Glomerular visceral epithelial cell (primary cell): ENCODE data around the gene TIPIN.
A peak's percentile ranks its signal among the peaks of the same experiment; 100 is the strongest.
"Not testable (repeated sequence)": the region's sequence is repeated elsewhere in the genome, so short reads cannot be mapped to it uniquely, and the experiment has no call there.

ENCODE experiments used
- DNase-seq: peaks from one replicate; pipeline ENCODE4 v3.0.0-alpha.2; 2016; ENCODE audit errors: extremely low spot score

Gene TIPIN, protein sequence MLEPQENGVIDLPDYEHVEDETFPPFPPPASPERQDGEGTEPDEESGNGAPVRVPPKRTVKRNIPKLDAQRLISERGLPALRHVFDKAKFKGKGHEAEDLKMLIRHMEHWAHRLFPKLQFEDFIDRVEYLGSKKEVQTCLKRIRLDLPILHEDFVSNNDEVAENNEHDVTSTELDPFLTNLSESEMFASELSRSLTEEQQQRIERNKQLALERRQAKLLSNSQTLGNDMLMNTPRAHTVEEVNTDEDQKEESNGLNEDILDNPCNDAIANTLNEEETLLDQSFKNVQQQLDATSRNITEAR

DNA sequence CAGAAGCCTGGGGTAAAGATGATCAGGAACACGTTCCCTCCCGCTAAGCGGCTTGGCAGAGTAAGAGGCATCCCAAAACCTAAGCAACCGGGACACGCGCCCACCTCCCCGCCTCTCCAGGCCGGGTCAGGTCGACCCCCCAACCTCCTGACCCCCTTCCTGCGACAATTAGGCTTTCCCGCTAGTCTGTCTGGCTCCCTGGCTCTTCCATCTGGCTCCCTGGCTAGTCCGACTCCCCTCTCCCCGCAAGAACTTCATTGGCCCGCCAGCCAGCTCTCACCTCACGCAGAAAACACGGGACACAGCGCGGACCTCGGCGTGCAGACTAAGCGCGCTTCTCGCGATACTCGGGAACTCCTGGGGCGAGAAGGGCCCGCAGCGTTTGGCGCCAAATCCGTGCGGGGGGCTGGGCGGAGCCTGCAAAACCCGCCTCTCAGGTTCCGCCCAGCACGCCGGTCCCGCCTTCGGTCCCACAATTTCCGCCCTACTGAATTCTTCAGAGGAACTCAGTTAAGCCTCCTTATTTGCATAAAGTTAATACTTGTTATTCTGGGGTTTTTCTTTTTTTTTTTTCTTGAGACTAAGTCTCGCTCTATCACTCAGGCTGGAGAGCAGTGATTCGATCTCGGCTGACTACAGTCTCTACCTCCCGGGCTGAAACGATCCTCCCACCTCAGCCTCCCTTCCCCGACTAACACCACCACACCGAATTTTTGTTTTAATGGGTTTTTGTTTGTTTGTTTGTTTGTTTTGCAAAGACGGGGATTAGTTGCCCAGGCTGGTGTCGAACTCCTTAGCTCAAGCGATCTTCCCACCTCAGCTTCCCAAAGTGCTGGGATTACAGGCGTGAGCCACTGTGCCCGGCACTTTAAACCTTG is at the start of gene TIPIN:
TSS of gene TIPIN (minus strand) at position 327 of the 878 bp plus-strand sequence. CDS start 3,738 bp downstream, outside the sequence.
- peak; percentile 98 for DNase-seq

DNA sequence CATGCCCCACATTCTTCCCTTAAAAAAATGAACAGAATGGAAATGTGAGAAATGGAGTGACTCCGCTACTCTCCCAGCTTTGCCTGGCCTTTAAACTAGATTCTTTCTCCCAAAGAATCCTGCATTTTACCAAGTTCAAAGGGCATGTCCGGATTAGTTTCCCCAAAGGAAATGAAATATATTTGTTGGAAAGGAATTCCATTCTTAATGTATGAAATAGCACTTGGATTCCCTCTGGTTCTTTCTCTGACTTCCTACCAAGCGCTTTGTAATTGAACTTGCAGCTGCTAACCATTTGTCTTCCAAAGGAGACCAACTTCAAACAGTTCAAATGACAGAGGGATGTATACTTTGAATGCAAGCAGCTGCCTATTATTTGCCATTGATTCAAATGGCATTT is 49.1 kb upstream of the TIPIN start:
- no peak for DNase-seq

DNA sequence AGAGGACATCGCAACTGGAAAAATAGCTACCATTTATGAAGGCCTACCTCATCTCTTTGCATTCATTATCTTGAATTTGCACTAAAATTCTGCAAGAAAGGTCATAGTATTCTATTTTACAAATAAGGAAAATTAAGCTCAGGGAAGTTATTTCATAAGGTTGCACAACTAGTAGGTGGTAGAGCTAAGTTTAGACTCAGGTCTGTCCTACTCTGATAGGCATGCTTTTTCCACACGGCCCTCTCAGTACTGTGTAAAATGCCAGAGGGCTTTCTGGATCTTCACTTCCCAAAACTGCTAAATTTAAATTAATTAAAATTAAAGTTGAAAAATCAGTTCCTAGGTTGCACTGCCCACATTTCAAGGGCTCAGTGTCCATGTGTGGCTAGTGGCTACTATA is 48.5 kb upstream of the TIPIN start:
- DNase-seq, result no peak

DNA sequence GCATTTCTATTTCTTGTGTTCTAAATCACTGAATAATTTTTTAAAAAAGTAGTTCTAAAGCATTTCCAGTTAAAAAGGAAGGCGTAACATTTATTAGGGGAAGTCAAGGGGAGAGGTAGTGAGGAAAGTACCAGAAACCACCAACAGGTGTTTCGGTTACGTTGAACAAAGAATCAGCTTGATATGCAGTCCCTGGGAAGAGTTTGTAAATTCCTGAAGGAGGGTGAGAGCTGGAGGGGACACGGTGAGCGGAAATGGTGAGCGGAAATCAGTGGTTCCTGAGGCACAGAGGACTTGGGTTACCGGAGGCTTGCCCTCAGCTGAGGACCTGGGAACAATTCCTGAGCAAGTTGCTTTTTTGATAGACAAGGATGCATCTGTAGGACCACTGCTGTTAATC is 48.0 kb upstream of the TIPIN start:
- no peak for DNase-seq

DNA sequence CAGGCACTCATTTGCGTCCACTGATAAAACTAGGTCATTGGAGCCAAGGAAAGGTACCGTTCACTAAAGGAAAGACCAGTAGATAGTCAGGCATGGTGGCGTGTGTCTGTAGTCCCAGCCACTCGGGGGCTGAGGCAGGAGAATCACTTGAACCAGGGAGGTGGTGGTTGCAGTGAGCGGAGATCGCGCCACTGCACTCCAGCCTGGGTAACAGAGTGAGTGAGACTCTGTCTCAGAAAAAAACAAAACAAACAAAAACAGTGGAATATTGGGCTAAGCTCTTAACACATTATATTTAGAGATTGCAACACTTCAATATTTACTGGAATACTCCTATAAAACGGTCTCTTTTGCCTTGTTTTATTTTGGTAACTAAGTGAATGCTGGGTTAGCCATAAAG is 47.6 kb upstream of the TIPIN start:
- no peak for DNase-seq

DNA sequence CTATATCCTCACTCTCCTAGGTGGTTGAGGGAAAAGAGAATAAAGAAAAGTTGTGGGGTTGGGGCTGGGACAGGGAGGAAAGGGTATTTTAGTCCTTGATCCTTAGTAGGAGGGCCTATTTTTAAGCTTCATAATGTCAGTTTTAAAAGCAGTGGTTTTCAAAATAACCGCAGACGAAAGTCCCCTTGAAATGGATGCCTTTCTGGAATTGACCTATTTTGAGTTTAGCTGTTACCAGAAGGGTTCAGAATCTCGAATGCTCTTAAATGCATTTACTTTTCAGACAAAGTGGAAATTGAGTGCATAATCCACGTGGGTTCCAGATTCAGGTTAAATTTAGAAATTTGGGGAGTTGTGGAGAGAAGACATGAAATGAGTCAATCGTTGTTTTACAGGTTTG is 46.8 kb upstream of the TIPIN start:
- no peak for DNase-seq

DNA sequence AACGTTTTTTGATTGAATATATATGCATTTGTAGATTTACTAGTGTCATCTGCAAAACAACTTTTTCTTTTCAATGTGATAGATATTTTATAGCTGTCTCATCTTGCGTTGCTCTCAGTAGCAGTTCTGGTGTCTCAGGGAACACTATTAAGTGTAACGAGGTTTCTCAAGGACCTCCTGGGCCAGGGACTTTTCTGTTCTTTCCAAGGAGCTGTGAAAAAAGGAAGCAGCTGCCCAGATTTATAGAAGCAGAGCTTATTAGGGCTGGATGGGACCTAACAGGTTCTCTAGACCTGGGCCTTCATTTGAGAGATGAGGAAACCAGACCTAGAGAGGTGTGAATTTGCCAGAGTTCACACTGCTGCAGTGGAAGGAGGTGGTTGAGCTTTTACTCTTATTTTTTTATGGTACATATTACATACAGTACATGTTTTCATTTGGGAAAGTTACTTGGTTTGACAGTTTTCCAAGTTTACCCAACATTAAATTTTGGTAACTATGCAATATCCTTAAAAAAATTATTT is 46.3 kb upstream of the TIPIN start:
- no peak for DNase-seq

DNA sequence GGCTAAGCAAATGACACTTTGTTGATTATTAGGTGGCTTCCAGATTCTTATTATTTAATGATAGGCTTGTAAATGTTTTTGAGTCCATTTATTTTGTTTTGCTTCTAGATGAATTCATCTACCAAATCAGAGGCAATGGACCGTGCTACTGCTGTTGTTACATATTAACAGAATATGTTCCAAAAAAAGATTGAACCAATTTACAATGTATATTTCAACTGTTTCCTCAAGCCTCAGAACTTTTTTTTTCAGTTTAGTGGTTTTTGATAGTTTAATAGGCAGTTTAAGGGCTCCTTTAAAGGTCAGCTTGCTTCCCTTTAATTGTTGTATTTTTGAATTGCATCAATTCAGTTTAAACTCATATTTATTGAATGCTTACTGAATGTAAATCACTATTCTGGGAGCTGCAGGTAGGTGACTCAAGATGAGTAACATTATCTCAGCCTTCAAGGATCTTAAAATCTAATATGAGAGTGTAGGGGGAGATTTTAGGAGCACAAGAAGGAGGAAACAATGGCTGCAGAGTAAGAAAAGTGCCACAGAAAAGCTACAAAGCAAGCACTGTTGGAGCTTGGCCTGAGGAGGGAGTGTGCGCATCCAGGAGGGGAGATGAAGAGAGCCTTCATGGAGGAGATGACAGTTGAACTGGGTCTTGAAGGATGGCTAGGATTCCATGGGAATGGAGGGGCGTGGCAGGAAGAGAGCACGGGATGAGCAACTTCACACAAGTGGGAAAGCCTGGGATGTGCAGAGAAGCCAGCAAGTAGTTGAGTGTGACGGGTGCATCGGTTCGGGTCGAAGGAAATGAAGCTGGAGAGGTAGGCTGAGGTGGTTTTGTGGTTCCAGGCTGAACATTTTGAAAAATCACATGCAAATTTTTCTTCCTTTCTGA is 44.9 kb upstream of the TIPIN start:
- peak; percentile 39 for DNase-seq

DNA sequence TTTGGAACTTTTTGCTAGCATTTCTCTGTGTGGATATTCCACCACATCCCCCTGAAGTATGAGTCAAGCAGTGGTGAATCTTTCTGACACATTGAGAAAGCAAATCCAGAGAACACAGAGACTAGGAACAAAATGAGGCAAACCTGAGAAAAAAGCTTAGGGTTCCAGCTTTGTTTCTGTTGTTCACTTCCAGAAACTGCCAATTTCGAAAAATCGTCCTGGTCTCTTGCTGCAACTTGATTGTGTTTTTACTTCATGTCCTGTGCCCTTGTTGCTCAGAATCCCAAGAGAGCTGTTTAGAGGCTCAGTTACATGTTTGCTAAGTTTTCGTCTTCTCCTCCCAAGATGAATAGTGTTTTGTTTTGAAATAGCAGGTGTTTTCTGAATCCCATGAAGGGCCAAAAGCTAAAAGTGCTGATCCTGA is 43.9 kb upstream of the TIPIN start:
- DNase-seq, result no peak

DNA sequence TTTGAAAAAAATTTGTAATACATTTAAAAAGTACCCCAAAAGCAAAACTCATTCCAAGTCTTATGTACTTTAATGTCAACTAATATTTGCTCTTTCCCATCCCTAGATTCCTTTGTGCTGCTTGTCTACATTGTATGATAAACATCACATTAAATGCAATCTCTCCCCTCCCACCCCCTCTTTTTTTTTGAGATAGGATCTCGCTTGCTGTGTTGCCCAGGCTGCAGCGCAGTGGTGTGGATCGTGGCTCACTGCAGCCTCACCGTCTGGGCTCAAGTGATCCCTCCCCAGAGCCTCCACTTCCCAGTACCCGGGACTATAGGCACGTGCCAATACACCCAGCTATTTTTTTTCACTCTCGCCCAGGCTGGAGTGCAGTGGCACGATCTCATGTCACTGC is 42.8 kb upstream of the TIPIN start:
- no peak for DNase-seq

DNA sequence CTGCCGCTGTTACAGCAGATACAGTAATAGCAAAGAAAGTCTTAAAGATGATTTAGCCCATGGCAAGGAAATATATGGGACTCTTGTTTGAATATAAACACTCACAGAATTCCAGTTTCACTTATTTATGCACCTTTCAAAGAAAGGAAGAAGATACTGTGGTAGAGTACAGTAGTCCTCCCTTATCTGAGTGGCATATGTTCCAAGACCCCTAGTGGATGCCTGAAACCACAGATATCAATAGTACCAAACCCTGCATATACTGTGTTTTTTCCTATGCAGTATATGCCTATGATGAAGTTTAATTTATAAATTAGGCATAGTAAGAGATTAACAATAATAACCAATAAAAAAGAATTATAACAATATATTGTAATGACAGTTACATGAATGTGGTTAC is 38.4 kb upstream of the TIPIN start:
- no peak for DNase-seq

DNA sequence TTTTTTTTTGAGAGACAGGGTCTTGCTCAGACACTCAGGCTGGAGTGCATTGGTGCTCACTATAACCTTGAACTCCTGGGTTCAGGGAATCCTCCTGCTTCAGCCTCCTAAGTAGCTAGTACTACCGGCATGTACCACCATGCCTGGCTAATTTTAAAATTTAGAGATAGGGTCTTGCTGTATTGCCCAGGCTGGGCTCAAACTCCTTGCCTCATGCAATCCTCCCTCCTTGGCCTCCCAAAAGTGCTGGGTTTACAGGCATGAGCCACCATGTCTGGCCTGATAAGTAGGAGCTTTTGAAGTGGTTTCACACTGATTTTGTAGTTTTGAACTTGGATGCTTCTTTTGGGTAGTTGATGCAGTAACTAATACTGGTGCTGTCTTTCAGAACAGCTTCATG is 38.0 kb upstream of the TIPIN start:
- DNase-seq, result no peak

DNA sequence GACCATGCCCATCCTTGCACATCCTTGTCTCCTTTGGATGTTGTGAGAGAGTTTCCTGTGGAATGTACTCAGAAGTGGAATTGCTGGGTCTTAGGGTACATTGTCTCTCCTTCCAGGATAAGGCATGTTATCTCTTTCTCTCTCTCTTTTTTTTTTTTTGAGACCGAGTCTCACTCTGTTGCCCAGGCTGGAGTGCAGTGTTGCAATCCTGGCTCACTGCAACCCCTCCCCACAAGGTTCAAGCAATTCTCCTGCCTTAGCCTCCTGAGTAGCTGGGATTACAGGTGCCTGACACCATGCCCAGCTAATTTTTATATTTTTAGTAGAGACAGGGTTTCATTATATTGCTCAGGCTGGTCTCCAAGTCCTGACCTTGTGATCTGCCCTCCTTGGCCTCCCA is 36.6 kb upstream of the TIPIN start:
- DNase-seq, result not testable (repeated sequence)

DNA sequence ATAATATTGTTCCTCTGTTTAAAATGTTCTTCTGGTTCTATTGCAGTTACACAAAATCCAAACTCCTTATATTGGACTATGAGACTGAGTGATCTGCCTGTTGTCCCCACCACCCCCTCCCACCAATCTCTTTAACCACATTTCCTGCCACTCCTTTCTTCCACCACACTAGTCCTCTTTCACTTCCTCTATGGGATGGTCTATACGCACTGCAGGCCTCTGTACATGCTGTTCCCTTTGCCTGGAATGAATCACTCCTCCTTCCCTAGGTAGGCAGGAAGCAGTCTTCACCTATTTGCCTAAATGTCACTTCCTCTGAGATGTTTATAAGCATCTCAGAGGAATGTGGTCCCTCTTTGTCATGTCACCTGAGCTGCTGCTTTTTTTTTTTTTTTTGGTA is 34.2 kb upstream of the TIPIN start:
- no peak for DNase-seq

DNA sequence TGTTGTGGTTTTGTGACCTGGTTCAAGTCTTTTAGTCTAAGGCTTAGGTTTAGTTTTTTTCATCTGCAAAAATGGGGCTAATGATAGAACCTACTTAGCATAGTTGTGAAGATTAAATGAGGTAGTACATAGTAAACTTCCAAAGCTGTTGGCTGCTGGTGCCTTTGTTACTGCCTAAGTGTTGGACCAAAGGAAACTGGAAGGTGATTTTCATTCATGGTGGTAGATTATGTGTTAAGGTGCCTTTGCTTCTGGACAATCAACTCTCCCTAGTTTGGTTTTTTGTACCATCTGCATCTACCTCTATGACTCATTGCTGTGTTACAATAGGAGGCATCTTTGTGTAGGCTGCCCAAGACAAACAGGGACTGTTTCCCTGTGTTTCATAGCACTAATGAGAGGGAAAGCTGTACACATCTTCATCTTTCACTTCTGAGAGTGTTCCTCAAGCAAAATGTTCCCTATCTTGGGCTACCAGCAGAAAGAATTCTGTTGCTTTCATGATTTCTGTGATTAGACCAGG is 33.4 kb upstream of the TIPIN start:
- no peak for DNase-seq

DNA sequence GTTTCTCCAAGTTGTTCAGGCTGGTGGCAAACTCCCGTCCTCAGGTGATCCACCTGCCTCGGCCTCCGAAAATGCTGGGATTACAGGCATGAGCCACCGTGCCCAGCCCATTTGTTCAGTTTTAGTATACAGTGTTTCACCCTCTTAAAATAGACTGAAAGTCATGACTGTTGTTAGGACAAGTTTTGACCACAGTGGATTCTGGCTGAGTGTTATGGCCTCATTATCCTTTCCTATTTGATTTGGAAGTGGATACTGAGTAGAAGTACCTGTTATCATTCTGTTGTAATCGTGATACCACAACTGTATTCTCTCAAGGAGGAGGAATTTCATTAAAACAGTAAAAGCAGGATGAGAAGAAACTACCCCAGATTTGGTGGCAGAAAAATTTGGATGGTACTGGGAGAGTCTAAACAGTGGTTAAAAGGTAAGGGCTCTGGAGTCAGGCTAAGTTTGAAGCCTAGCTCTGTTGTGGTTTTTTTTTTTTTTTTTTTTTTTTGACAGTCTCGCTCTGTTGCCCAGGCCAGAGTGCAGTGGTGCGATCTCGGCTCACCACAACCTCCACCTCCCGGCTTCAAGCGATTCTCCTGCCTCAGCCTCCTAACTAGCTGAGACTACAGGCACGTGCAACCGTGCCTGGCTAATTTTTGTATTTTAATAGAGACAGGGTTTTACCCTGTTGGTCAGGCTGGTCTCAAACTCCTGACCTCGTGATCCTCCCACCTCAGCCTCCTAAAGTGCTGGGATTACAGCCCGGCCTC is 32.8 kb upstream of the TIPIN start:
- DNase-seq, result no peak

DNA sequence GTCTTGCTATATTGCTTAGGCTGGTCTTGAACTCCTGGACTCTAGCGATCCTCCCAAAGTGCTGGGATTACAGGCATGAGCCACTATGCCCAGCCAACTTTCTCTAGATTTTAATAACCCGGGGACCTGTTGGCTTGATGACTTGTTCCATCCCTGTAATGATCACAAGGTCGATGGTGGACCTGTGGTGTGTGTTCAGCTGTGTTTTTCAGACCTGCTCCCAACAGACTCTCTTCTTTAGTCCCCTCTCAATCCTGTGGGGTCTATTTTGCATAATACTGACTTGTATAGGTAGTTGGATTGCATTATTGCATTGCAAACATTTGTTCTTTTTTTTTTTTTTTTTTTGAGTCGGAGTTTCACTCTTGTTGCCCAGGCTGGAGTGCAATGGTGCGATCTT is 32.1 kb upstream of the TIPIN start:
- no peak for DNase-seq

DNA sequence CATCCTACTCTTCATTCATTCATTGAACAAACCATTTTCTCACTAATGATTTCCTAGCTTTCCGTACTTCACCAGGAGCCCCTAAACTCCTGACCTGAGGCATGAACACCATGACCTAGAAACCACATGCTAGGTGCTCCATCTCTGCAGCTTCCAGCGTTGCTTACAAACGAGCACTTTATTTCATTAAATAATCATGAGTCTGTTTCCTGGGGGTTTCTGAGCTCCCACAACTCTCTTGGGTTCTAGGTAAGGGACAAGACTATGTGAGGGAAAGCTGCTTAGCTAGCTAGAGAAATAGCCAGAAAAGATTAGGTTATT is 31.5 kb upstream of the TIPIN start:
- DNase-seq, result no peak

DNA sequence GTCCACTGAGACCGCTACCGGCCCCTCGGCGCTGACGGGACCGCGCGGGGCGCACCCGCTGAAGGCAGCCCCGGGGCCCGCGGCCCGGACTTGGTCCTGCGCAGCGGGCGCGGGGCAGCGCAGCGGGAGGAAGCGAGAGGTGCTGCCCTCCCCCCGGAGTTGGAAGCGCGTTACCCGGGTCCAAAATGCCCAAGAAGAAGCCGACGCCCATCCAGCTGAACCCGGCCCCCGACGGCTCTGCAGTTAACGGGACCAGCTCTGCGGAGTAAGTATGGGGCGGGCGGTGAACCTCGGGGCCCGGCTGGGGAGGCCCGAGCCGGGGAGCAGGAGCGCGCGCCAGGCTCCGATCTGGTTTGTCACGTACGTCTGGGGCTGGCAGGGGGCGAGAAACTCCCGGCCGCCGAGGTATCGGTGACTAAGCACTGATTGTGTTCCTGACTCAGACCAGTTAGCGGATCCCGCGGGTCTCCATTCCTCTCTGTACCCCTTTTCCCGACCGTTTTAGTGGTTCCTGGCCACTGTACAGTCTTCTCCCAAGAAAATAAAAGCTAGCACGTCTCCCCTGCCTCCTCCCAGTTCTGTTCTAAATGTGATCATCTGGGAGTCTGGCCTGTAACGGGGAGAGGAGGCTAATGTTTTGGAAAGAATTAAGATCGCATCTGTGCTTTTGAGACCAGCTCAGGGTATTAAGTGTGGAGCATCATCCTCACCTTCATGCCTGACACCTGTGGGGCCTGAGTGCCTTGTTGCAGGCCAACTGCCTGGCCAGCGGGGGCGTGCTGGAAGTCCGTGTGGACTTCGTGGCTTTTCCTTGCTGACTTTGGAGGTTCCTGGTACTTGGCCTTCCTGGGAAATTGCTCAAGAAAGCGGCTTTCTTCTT is 30.9 kb upstream of the TIPIN start:
- peak; percentile 64 for DNase-seq
